ENCODE results near the gene COLEC11. TPM values are rescaled to one million over a fixed set of nuclear protein-coding genes. Genes with fewer than 3 reads are reported as not detected.

Gene COLEC11
- total RNA-seq, 1 experiment from 2014 or later: 0.39 TPM

DNA sequence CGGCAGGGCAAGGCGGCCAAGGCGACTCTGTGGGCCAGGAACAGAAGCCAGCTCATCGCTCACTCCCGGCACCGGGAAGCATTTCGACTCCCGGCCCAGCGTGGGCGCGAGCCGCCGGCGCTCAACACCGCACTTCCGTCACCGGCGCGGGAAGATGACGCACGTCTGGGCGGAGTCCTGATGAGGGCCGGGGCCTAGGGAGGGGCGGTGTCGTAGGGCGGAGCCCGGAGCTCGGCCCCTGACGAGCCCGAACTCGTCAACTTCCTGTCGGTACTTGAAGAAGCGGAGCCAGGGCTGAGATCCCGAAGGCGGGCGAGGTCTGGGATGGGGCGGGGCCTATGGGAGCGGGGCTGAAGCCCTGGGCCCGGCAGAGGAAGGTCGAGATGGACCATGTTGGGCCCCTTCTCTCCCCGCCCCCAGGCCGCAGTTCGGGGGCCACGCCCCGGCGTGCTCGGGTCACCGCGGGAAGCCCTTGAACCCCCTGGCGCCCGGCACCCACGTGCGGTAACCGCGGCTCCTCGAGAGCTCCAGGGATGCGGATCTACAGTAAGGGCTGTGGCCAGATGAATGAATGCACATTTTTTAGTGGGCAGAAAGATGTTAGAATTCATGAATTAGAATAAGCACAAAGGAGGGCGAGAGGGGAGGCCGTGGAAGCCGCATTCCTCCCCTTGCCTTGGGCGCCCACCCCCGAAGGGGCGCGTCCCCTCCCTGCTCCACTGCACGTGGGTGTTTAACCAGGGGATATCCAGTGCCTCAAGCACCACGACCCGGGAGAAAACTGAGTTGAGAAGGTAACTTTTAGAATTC lies 36.5 kb upstream of the COLEC11 start, which contains the start of gene RNASEH1:
Gene RNASEH1, minus strand, starts transcription at position 129 of the 810 bp plus-strand sequence. Its CDS starts 73 bp downstream, at position 56.
- WGBS (ENCODE audit: extremely low coverage, insufficient read length, low lambda C conversion rate): no CpG with 5 or more reads among the region's 67 CpGs
- H3K79me2 ChIP-seq (ENCODE audit: insufficient read depth, low read length): peaks cover 8% of the 10 kb centered on the region; the same call in 1 of the 2 replicates

More for the DNA sequence above, 36.5 kb upstream of the COLEC11 start, which contains the start of gene RNASEH1:
- H3T11ph ChIP-seq (ENCODE audit: low read length): no peak within 1 kb of the TSS
- peaks cover 4% of the 10 kb centered on the region for H3K79me1 ChIP-seq (ENCODE audit: insufficient read depth, low read depth, low read length, poor library complexity, severe bottlenecking)
- Mint-ChIP-seq H3K36me3 (ENCODE audit: insufficient read depth in 1 of 3, low read depth in 3 of 3) (peaks cover 32 to 58% (median 56%) of the 10 kb centered on the region in 3 experiments; a peak in 6 of 7 replicates), H3K27me3 (ENCODE audit: low read depth) (no peaks in the 10 kb centered on the region; the same call in 1 of the 2 replicates), H3K4me3 (peak within 1 kb of the TSS; percentile 90 to 94), H3K4me1 (peaks cover 9 to 13% of the 10 kb centered on the region in 2 experiments), H3K9me3 (no peaks in the 10 kb centered on the region), H3K27ac (peak within 1 kb of the TSS; percentile 98 to 99 (median 98))
- peak within 1 kb of the TSS; percentile 88 for H3K18ac ChIP-seq (ENCODE audit: insufficient read length, low read depth, low read length)
- TF ChIP-seq CTCF (conservative IDR thresholded peaks at IDR 0.05): no peak
- peak within 1 kb of the TSS; percentile 83 for H3K9ac ChIP-seq (ENCODE audit: extremely low read depth, insufficient read length, low read length)
- DNase-seq: peak; percentile 99
- H3K27me3 ChIP-seq (ENCODE audit: insufficient read depth, low read length): no peaks in the 10 kb centered on the region
- no peak within 1 kb of the TSS for H2AFZ ChIP-seq (ENCODE audit: low read length)
- peak within 1 kb of the TSS; percentile 98 for H3K4me2 ChIP-seq (ENCODE audit: insufficient read depth, insufficient read length, low read length)
- H3K23me2 ChIP-seq (ENCODE audit: insufficient read length, low read depth, low read length, poor library complexity, severe bottlenecking): peaks cover 4% of the 10 kb centered on the region
- no peaks in the 10 kb centered on the region for H4K20me1 ChIP-seq (ENCODE audit: control insufficient read depth, insufficient read depth, insufficient read length)
- H3K56ac ChIP-seq (ENCODE audit: insufficient read length, low read depth, low read length): no peak within 1 kb of the TSS
- no peak within 1 kb of the TSS for H2BK120ac ChIP-seq (ENCODE audit: low read depth, low read length, poor library complexity, severe bottlenecking)
- H3K9me3 ChIP-seq (ENCODE audit: control insufficient read depth, low read depth, low read length): no peaks in the 10 kb centered on the region
- no peak within 1 kb of the TSS for H4K5ac ChIP-seq (ENCODE audit: insufficient read length, low read depth, low read length)
- no peak within 1 kb of the TSS for H2AK5ac ChIP-seq (ENCODE audit: insufficient read length, low read length)
- H2BK15ac ChIP-seq (ENCODE audit: low read depth, low read length): no peak within 1 kb of the TSS
- H2BK5ac ChIP-seq (ENCODE audit: insufficient read length, low read length): no peak within 1 kb of the TSS
- peak within 1 kb of the TSS; percentile 62 for H3K27ac ChIP-seq (ENCODE audit: insufficient read length, low read depth, low read length)
- H3K14ac ChIP-seq (ENCODE audit: insufficient read depth, low read length): peak within 1 kb of the TSS; percentile 93; the same call in 1 of the 2 replicates
- H2BK20ac ChIP-seq (ENCODE audit: low read depth, low read length, poor library complexity, severe bottlenecking): no peak within 1 kb of the TSS
- H3K4ac ChIP-seq (ENCODE audit: low read depth, low read length): peak within 1 kb of the TSS; percentile 67; the same call in 1 of the 2 replicates
- no peaks in the 10 kb centered on the region for H3K4me1 ChIP-seq (ENCODE audit: insufficient read depth, low read length)
- H2BK12ac ChIP-seq (ENCODE audit: insufficient read length, low read depth, low read length): no peak within 1 kb of the TSS
- H4K91ac ChIP-seq (ENCODE audit: insufficient read length, low read depth, low read length): no peak within 1 kb of the TSS
- no peak within 1 kb of the TSS for H4K8ac ChIP-seq (replicated peaks; ENCODE audit: insufficient read length, low read depth, low read length)
- no peak within 1 kb of the TSS for H3K23ac ChIP-seq (ENCODE audit: insufficient read length, low read depth, low read length)

Data from H9 (cell line).